Osteocyte (in vitro differentiated cells): ENCODE data around the gene CYSRT1. TPM values are rescaled to one million over a fixed set of nuclear protein-coding genes. Genes with fewer than 3 reads are reported as not detected.

Experiments used
- DNase-seq: peaks from one replicate; pipeline ENCODE4 v3.0.0; 2021; ENCODE audit warnings: mixed read lengths; ENCODE audit not compliant: unreplicated experiment; ENCODE audit errors: extremely low spot score
- H3K27ac Mint-ChIP-seq: one replicate; pipeline ENCODE4 v1.8.0; 2021; ENCODE audit warnings: mild to moderate bottlenecking, mixed read lengths; ENCODE audit not compliant: unreplicated experiment
- H3K27me3 Mint-ChIP-seq: one replicate; pipeline ENCODE4 v1.8.0; 2021; ENCODE audit warnings: mixed read lengths; ENCODE audit not compliant: unreplicated experiment
- H3K36me3 Mint-ChIP-seq: one replicate; pipeline ENCODE4 v1.8.0; 2021; ENCODE audit warnings: mixed read lengths; ENCODE audit not compliant: unreplicated experiment
- H3K4me1 Mint-ChIP-seq: one replicate; pipeline ENCODE4 v1.8.0; 2021; ENCODE audit warnings: mixed read lengths; ENCODE audit not compliant: unreplicated experiment
- H3K4me3 Mint-ChIP-seq: one replicate; pipeline ENCODE4 v1.8.0; 2021; ENCODE audit warnings: mild to moderate bottlenecking, moderate library complexity, mixed read lengths; ENCODE audit not compliant: unreplicated experiment
- H3K9me3 Mint-ChIP-seq: one replicate; pipeline ENCODE4 v1.8.0; 2021; ENCODE audit warnings: mixed read lengths; ENCODE audit not compliant: unreplicated experiment
- total RNA-seq: library from RNA; stranded (reverse); gene quantifications from 2 replicates; pipeline ENCODE4 v1.2.1, GENCODE V29; 2021
- TF ChIP-seq, protein P1 (sequence below): fragments of 200-600 bp; sonication (generic); IDR thresholded peaks from 2 replicates; pipeline ENCODE4 v1.5.0; 2021; ENCODE audit warnings: antibody characterized with exemption, mild to moderate bottlenecking, moderate library complexity

CYSRT1 gene
- total RNA-seq, 1 donor from 2014 or later = 1.7 TPM

DNA sequence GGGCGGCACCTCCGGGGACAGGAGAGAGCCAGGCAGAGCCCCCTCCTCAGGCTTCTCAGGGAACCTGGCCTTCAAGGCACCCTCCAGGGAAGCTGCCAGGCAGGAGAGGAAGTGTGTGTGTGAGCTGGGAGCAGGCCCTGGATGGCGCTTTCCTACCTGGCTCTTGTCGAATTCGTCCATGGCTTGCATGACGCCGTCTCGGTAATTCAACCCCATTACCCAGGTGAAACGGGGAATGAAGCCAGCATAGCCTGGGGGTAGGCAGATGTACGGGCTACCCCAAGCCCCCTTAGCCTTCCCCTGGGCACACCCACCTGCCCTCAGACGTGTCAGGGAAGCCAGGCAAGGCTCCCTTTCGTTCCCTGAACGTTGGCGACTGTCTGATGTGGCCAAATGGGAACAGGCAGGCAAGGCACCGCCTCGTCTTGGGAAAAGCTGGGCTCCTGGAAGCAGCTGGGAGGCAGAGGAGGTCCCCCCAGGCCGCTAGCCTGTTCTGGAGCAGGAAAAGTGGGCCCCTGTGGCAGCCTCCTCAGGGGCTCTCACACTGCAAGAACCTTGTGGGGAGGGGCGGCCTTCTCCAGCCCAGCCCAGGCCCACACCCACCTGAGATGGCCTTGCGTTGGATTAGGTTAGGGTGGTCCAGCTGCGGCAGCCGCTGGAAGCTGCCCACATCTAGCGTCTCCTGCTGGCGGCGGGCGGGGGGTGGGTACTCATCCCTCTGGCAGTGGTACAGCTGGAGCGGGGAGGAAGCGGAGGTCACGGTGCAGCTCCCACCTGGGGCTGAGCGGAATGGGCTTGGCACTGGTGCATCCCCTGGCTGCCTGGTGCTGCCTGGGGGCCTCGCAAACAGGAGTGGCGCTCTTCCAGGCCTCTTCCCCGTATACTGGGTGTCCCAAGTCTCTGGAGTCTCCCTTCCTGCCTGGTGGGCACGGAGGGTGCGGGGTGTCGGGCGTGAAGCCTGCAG, 19.8 kb downstream of the CYSRT1 start:
- H3K4me1 Mint-ChIP-seq = peaks cover 23% of the 10 kb centered on the region
- no peaks in the 10 kb centered on the region for H3K9me3 Mint-ChIP-seq
- no peaks in the 10 kb centered on the region for H3K27me3 Mint-ChIP-seq
- H3K36me3 Mint-ChIP-seq = peaks cover 9% of the 10 kb centered on the region
- no peak for DNase-seq
- H3K4me3 Mint-ChIP-seq = no peak overlapping the region
- no peak overlapping the region for H3K27ac Mint-ChIP-seq
- TF ChIP-seq, protein P1, sequence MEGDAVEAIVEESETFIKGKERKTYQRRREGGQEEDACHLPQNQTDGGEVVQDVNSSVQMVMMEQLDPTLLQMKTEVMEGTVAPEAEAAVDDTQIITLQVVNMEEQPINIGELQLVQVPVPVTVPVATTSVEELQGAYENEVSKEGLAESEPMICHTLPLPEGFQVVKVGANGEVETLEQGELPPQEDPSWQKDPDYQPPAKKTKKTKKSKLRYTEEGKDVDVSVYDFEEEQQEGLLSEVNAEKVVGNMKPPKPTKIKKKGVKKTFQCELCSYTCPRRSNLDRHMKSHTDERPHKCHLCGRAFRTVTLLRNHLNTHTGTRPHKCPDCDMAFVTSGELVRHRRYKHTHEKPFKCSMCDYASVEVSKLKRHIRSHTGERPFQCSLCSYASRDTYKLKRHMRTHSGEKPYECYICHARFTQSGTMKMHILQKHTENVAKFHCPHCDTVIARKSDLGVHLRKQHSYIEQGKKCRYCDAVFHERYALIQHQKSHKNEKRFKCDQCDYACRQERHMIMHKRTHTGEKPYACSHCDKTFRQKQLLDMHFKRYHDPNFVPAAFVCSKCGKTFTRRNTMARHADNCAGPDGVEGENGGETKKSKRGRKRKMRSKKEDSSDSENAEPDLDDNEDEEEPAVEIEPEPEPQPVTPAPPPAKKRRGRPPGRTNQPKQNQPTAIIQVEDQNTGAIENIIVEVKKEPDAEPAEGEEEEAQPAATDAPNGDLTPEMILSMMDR = no peak

DNA sequence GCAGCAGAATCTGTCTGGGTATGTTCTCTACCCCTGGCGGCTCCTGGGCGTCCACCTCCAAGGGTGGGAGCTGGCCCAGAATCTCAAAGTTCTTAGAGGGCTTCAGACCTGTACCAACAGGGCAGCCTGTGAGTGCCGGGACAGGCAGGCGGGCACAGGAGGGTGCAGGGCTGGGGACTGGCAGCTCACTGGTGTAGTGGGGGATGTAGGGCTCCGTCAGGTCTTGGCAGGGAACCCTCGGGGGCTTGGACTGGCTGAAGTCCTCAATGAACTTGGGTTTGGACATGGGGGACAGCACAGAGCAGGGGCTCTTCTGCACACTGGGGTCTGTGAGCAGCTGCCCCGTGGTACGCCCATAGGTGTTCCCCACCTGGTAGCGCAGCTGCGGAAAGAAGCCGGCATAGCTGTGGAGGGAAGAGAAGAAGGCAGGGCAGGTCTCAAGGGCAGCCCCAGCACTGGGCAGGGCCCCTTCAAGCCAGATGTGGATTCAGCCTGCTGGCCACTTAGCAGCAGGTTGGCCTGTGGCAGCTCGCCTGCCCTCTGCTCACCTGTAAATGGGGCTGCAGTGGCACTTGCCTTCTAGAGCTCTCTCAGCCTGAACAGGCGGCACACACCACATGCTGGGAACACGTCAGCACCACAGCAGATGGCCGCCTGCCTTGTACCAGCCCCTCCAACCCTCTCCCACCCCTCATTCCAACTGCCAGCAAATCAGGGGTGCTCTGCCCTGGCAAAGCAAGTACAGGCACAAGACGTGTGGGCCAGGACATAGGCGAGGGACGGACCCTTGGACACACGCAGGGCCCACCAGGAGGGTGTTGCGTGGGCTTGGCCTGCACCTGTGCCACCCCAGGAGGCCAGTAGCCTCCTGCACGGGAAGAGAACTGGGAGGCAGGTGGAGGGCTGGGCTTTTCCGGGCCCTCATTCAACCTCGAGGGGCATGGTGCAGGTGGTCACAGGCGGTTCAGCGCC, 20.8 kb downstream of the CYSRT1 start:
- Mint-ChIP-seq H3K27ac (no peak overlapping the region), H3K4me3 (no peak overlapping the region), H3K27me3 (no peaks in the 10 kb centered on the region), H3K4me1 (peaks cover 20% of the 10 kb centered on the region), H3K36me3 (peaks cover 9% of the 10 kb centered on the region), H3K9me3 (no peaks in the 10 kb centered on the region)
- no peak for DNase-seq
- TF ChIP-seq, protein P1 = no peak

DNA sequence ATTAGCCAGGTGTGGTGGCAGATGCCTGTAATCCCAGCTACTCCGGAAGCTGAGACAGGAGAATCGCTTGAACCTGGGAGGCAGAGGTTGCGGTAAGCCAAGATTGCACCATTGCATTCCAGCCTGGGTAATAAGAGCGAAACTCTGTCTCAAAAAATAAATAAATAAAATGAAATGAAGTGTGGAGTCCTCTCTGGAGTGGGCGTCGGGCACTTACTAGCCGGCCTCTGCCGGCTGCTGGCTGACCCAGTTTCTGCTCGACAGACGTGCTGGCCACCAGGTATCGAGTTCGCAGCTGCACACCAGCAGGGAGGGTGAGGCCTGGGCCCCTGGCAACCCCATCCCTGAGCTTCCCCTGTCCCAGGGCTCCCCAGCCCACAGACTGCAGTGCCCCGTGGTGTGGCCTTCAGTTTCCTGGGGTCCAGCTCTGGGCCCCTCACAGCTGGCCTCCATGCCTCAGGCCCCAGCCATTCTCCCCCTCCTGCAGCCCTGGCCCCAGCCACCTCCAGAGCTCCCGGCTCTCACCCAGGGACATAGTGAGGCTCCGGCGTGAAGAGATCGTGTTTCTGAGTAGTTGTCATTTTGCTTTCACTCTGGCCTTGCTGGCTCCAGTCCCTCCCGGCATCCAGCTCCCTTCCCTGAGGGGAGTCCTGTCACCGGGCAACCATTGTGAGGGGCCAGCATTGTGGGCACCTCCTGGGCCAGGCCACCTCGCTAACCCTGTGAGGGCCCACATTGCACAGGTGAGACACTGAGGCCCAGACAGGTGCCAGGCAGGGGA, 22.4 kb downstream of the CYSRT1 start:
- H3K4me3 Mint-ChIP-seq = no peak overlapping the region
- no peaks in the 10 kb centered on the region for H3K27me3 Mint-ChIP-seq
- H3K27ac Mint-ChIP-seq = no peak overlapping the region
- no peaks in the 10 kb centered on the region for H3K9me3 Mint-ChIP-seq
- no peak for DNase-seq
- TF ChIP-seq, protein P1 = no peak
- H3K4me1 Mint-ChIP-seq = peaks cover 17% of the 10 kb centered on the region
- peaks cover 7% of the 10 kb centered on the region for H3K36me3 Mint-ChIP-seq

DNA sequence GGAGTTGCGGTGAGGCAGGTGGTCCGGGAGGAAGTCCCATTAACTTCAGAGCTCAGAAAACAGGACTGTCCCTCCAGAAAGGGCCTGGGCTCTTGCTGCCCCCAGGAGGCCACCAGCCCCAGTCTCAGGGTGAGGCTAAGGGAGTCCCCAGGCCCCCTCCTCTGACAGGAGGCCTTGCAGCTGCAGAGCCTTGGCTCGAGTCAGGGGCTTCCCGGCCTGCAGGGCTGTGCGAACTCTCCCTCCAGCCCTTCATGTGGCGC, 22.9 kb downstream of the CYSRT1 start:
- H3K27ac Mint-ChIP-seq = no peak overlapping the region
- no peaks in the 10 kb centered on the region for H3K27me3 Mint-ChIP-seq
- TF ChIP-seq, protein P1 = no peak
- DNase-seq = no peak
- H3K4me3 Mint-ChIP-seq = no peak overlapping the region
- no peaks in the 10 kb centered on the region for H3K9me3 Mint-ChIP-seq
- H3K36me3 Mint-ChIP-seq = peaks cover 1% of the 10 kb centered on the region
- H3K4me1 Mint-ChIP-seq = peaks cover 11% of the 10 kb centered on the region
